Measurements from ENCODE around the gene TRNP1.

The TRNP1 gene

DNA sequence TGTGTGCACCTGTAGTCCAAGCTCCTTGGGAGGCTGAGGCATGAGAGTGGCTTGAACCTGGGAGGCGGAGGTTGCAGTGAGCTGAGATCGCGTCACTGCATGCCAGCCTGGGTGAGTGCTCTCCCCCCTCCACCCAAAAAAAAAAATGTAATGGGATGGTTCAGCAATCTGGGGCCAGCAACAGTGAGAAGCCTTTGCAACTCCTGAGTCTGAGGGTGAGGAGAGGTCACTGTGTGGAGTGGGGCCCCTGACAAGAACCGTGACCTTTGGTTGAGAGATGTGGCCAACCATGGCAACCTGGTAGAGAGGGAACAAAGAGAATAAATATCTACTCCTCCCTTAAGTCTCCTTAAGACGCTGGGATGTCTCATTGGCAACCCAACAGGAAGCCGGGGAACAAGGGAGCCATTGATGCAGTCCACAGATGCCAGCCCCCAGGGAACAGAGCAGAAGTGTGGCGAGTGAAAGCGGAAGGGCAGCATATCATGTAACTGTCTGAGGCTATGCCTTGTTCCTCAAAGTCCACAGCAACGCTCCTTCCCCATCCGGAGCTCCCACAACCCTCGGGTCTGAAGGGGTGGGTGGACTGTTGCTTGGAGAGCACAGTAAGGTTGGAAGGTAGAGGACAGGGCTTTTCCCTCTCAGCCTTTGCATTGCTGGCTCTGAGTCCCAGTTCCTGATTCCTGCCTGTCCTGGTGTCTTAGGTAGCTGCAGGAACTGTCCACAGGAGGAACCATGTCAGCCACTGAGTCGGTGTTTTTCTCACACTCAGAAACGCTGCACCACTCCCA is 8.3 kb downstream of the TRNP1 start:
- DNase-seq (ENCODE audit: low spot score) = no peak

DNA sequence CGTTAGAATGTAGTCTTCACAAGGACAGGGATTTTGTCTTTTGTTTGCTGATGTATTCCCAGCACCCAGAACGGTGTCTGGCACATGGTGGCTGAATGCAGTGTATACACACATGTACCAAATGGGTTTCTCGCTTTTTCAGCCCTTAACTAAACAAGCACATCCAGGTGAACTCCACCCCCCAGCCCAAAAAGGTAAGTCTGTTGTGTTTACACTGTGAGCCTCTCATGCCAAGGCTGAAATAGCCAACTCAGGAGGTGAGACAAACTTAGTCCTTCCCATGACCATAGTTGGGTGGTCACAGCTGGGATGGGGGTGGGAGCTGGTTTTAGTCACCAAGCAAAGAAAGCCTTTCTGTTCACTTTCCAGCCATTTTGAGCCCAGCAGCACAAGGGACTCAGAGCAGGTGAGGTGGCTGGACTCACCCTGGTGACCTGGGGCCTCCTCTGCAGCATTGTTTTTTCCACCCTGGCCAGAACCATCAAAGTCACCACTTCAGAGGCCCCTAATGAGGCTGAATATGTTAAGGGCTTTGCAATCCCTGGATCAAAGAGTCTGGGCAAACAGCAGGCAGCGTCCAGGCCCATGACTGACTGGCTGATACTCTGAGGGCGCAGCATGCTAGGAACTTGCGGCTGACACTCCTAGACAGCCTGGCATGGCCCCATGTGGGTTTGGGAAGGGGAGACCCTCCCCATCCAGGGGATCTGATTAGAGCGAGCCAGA is 10.4 kb downstream of the TRNP1 start:
- DNase-seq (ENCODE audit: low spot score) = no peak

DNA sequence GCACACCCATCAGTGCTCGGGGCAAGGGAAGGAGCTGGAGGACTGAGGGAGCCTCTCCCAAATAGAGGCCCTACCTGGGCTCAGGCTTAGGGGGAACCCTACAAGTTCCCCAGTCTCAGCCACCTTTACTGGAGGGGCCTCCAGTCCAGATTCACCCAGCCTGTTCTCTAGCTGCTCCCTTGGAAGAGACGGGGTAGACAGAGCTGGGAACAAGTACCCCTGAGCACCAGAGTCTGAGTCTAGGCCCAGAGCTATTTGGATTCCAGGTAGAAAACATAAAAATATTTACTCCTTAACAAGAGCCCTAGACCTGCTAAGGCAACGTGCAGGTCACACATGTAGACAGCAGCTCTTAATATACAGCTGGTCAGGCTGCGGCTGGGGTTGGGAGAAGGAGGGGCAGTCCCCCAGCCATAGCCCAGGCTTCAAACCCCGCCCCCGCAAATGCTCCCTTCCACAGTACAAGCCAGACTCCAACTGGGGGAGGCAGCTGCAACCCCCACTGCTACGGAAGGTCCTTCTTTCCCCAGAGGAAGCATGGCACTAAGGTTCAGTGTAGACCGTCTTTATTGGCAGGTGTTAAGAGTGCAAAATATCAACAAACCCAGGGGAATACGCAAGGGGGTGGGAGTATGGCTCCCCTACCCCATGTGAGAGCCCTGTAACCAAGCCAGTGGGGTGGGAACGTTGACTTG is 11.1 kb downstream of the TRNP1 start:
- no peak for DNase-seq (ENCODE audit: low spot score)

DNA sequence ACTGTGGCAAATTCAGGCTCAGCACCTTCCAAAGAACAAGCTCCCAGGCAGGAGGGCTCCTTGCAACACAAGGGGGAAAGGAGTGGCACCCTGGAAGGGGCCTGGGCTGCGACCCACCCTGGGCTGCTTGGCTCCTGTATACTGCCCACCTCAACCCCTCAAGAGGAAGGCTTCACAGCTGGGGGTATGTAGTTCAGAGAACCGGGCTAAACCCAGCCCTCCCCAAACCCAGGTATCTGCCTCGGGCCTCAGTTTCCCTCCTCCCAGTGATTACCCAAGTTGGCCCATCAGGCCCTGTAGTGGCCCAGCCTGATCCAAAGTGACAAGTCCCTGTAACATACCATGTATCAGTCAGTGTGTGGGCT is 11.7 kb downstream of the TRNP1 start:
- DNase-seq (ENCODE audit: low spot score) = no peak

DNA sequence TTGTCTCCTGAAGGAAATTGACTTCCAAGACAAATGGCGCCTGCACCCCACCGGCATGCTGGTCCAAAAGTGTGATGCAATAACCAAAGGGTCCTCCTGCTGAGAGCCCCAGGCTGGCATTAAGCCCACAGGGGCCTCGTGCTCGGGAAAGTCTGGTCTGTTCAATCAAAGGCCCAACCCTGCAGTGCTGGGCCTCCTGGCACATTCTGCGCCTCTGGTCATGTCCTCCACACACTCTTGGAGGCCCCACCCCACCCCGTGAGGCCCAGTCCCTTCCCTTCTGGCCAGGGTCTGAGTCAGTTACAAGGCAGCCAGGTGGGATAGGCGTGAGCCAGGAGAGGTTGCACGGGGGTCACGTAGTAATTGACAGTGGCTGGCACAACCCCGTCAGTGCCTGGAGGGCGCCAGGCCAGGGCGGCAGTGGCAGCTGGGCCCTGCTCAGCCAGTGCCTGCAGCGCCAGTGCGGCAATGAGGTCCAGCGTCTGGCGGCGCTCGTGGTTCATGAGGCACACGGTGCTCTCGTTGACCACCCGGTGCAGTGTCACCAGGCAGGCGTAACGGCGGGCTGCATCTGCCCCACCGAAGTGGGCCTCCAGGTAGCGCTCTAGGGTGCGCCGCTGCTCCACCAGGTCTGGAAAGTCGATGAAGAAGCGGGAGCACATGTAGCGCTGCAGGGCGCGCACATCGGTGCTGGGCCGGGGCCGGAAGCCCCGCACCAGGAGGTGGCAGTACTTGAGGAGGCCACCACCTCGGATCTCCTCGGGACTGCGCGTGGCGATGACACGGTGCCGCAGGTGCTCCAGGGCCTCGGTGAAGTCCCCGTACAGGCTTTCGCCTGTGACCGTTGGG is 12.4 kb downstream of the TRNP1 start:
- DNase-seq (ENCODE audit: low spot score) = no peak

DNA sequence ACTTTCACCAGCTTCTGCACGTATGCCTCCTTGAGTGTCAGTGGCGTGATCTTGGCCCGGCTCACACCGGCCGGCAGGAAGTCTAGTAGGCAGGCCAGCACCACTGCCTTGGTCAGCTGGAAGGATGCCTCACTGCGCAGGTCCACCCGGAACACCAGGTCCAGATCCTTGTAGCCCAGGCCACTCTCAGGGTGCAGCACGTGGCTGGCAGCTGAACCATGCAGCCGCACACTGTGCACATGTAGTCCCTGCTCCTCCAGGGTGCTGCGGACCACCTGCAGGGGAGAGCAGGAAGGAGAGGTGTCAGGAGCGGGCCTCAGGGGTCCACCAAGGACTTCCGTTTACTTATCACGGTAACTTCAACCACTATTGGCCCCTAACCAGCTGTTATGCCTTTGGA is 13.2 kb downstream of the TRNP1 start:
- no peak for DNase-seq (ENCODE audit: low spot score)

DNA sequence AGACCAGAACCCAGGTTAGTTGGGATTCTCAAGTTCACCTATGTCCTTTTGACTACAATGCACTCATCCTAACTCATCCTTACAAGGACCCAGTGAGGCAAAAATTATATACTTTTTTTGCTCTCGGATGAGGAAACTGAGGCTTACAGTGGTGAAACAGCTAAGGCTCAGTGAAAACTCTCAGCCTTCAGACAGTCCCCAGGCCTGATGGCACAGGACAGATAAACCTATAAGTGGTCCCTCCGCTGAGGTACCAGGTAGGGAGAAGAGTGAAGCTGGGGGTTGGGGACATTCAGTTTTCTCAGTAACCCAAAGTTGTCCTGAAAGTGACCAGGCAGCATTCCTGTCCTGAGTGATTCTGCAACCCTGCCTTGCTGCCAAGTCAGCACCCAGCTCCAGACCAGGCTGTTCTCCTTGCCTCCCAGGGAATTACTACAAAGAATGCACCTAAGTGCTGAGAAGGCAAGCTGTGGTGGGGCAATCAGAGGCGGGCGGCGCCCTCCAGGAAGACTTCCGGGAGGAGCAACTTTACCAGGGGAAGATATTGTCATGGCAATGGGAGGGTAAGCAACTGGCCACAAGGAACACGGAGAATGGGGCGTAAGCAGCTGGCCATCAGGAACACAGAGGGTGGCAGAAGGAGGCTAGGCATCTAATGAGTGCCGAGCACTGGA is 14.6 kb downstream of the TRNP1 start:
- no peak for DNase-seq (ENCODE audit: low spot score)

DNA sequence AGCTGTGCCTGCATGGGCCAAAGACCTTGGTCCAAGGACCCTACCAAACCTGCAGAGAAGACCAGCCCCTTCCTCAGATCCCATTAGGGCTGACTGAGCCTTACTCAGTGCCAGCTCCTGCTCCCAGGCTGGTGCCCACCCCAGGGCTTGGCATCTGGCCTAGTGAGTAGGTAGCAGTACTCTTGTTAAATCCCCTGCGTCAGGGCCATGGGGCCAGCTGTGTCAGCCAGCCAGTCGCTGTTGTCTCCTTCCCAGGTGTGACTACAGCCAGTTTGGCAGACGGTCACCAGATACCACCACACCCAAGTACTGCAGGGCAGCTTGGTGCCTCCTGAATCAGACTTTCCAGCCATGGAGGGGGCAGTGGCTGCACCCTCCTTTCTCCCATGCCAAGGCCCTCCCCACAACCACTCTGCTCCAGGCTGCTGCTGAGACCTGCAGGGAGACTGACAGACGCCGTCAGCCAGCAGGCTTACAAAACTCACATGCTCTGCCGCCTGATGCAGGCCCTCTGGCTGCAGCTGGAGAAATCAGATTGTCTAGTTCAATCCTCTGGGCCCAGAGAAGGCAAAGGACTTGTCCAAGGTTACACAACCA is 16.2 kb downstream of the TRNP1 start:
- DNase-seq (ENCODE audit: low spot score) = no peak

DNA sequence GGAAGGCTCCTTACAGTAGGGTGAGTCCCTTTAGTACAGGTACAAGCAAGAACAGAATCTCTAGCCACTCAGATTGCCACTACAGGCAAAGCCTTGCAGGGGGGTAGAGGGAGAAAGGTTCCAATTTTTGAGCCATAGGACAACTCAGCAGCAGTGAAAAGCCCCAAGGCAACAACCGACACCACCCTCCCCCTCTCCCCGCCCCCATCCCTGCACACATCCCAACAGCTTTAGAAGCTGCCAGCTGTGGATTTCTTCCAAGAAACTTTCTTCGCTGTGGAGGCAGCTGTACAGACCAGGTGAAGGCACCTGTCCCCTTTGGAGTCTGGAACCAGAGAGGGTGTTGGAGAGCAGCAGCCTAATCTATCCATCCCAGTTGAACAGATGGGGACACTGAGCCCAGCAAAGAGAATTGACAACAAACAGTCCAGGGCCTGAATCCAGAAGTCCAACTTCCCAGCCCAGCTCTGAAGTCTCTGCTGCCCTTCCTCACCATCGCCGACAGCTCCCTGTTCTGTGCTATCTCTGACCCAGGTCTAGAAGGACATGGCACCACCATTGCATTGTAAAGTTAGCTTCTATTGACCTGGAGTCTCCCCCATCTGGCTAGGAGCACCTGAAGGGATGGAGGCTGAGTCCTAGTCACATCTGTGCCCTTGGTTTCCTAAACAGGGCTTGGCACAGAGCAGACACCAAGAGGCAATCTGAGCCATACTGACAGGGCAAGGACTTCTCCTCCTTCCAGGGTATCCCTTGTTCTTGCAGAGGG is 16.9 kb downstream of the TRNP1 start:
- DNase-seq (ENCODE audit: low spot score) = no peak

DNA sequence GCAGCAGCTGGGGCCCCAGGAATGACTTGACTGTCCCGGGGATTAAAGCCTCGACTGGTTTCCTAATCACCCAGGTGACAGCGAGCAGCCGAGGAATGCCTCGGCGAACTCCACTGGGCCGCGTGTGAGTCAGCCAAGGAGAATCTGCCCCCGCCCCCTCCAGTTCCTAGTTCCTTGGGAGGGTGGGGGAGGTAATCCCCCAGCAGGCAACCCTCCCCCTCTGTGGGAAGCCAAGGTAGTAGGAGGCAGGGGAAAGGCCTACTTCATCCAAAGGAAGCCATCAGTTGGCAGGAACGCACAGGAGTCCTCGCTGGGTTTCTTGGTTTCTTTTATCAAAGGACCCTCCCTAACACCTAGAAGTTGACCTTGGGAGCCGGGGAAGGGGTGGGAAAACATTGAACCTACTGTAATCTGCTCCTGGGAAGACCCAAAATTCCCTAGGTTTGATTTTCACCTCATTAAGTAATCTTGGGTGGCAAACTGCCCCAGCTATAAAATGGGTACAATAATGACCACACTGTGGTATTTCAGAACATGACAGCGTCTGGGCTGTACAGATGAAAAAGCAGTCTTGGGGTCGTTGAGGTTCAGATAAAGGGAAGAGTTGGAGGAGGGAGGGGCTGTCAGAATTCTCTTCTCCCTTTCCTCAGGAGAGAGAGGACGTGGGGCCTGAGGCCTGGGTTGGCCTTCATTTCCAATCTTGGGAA is 17.7 kb downstream of the TRNP1 start:
- DNase-seq (ENCODE audit: low spot score) = no peak

DNA sequence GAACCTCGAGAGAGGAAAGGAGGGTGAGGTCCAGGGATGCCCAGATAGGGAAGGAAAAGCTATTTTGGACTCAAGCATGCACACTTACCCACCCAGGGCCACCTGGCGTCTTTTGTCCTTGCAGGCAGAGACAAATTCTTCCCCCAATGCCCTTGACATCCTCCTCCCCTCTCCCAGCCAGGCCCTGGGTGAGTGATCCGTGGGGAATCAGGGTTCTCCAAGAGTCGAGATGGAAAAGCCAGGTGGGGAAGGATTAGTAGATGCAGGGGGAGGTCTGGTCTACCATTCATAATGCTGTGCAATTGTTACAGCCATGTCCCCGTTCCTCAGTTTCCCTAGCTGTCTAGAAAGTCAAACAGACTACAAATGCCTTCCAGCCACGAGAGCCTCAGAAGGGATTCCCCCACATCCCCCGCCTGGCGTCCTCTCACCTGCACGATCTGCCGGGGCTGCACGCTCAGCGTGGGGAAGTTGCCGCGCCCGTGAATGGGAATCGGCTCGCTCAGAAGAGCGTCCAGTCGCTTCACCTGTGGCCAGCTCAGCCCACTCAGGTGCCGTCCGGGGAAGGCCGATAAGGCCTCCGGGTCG is 18.6 kb downstream of the TRNP1 start:
- DNase-seq (ENCODE audit: low spot score) = no peak

DNA sequence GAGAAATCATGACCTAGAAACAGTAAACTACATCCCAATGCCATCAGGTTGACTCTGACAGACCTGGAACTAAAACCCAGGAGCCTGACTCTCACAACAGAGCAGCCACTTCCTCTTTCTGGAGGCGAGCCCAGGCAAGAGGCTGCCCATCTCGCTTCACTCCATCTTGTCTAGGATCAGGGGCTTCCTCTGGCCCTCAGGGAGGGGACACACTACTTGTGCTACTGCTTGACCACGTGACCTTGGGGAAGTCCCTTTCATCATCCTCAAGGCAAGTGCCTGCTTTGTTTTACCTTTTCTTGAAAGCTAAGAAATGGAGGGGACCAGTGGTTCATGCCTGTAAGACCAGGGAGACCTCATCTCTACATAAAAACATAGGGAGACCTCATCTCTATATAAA is 21.8 kb downstream of the TRNP1 start:
- no peak for DNase-seq (ENCODE audit: low spot score)

DNA sequence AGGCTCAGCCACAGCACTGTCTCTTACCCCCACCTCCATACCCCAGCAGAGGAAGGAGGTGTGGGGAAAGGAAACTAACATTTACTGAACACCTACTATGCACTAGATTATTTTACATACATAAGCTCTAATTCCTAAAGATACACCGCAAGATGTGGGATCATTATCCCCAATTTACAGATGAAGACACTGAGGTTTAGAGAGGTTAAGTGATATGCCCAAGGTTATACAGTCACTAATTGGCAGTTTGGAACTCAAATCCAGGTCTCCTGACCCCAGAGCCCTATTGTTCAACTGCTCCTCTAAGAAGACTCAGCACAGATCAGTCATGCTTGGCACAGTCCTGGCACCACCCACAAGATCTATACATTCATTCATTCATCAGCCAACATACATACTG is 22.9 kb downstream of the TRNP1 start:
- DNase-seq (ENCODE audit: low spot score) = no peak

DNA sequence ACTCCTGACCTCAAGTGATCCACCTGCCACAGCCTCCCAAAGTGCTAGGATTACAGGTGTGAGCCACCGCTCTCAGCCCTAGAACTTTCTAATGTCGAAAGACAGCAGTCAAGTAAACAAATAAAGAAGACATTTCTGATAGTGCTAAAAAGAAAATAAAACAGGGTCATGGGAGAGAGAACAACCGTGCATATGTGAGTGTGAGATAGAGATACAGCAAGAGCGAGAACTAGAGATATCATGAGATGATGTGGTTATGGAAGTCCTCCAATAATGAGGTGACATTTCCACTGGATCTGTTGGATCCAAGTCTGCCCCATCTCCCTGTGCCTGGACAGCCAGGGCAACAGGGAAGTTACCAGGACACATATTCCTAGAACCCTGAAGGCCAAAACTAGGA is 23.7 kb downstream of the TRNP1 start:
- no peak for DNase-seq (ENCODE audit: low spot score)

DNA sequence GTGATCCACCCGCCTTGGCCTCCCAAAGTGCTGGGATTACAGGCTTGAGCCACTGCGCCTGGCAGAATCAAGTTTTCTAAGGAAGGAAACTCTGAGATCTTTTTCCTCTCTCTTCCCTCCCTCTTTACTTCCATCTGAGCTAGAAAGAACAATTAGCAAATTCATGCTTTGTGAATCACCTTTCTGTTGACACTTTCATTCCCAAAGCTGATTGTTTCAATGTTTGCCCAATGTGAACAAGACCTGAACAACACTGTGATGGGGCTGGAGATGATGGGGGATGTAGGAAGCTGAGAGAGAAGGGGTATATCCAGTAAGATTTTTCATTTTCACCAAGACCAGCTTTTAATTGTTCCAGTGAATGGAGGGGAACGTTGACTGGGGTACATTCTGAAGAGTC is 24.8 kb downstream of the TRNP1 start:
- DNase-seq (ENCODE audit: low spot score) = no peak

DNA sequence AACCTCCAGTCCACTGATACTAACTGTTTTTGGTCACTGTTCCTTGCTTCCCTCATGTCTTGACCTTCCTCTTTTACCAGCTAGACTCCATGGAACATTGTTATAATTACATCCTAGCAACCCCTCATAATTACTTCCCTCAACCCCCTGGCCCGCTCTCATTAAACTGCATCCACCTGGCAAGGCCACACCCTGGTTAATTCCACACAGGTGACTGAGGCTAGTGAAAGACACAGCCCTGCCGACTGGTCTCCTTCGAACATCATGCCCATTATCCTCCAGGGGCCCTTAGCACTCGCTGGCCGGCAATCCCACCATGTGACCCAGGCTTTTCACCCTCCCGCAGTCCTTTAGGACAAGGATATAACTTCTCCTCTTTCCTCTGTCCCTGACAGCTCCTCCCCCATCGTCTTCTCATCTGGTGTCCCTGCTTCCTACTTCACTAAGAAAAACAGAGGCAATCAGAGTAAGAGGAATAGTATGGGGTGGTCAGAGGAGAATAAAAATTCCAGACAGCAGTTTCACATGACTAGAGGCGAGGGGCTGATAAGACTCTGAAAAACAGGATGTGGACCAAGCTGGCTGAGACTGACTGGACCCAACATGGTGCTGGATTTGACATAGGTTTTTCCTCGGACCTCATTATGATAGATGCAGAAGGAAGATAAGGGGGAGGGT is 28.0 kb downstream of the TRNP1 start:
- no peak for DNase-seq (ENCODE audit: low spot score)

DNA sequence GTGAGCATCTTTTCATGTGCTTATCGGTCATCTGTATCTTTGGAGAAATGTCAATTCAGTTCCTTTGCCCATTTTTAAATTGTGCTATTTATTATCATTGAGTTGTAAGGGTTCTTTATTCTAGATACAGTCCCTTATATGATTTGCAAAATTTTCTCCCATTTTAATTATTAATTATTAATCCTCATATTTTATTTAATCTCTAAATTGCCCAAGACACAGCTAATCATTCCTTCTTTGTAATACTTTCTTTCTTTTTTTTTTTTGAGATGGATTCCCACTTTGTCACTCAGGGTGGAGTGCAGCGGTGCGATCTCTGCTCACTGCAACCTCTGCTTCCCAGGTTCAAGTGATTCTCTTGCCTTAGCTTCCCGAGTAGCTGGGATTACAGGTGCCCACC is 32.2 kb downstream of the TRNP1 start:
- no peak for DNase-seq (ENCODE audit: low spot score)

DNA sequence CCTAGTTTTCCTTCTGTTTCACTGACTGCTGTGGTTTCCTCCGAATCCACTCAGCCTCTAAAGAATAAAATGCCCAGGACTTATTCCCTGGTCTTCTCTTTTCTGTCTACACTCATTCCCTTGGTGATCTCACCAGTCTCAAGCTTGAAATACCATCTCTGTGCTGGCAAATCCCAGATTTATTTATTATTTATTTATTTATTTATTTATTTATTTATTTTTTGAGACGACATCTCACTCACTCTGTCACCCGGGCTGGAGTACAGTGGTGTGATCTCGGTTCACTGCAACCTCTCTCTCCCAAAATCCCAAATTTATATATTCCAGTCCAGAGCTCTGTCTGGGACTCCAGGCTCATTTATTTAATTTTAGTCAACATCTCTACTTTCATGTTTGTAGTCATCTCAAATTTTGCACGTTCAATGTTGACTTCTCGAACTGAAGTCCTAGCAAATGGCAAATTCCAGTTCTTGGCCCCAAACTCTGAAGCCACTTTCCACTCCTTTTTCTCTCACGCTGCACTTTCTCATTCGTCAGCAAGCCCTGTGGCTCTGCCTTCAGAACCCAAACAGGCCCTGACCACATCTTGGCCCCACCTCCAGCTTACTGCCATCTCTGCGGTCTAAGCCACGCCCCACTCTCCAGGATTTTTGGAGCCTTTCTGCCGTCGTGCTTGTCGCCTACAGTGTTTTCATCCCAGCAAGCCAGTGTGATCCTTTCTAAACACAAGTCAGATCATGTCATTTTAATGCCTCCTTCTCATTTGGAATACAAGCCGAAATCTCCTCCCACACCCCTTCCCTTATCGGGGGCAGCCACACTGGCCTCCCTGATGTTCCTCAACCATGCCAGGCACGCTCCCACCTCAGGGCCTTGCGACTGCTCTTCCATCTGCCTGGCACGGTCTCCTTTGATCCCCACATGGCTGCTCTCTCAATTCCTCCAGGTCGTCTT is 33.4 kb downstream of the TRNP1 start:
- DNase-seq (ENCODE audit: low spot score) = no peak
